Skeletal muscle satellite cell (primary cell): Measurements from ENCODE around the gene ETFB.

ENCODE experiments used
- H3K27me3 ChIP-seq: 2 replicates; pipeline ENCODE4 v1.7.0; 2013; ENCODE audit warnings: low read length; ENCODE audit not compliant: control insufficient read depth, insufficient read depth
- H3K36me3 ChIP-seq: 2 replicates; pipeline ENCODE4 v1.7.0; 2013; ENCODE audit warnings: mild to moderate bottlenecking, control low read depth, low read length; ENCODE audit not compliant: insufficient read depth
- H3K4me1 ChIP-seq: 2 replicates; pipeline ENCODE4 v1.7.0; 2013; ENCODE audit warnings: low read length; ENCODE audit not compliant: control insufficient read depth, insufficient read depth
- H3K4me2 ChIP-seq: 2 replicates; pipeline ENCODE4 v1.7.0; 2013; ENCODE audit warnings: mild to moderate bottlenecking, low read length
- H3K4me3 ChIP-seq: 2 replicates; pipeline ENCODE4 v1.7.0; 2013; ENCODE audit warnings: low read length
- H3K9ac ChIP-seq: 2 replicates; pipeline ENCODE4 v1.7.0; 2013; ENCODE audit warnings: mild to moderate bottlenecking, low read depth, low read length, moderate library complexity
- H3K9me3 ChIP-seq: replicated peaks from 2 replicates; pipeline ENCODE4 v1.7.0; 2013; ENCODE audit warnings: mild to moderate bottlenecking, control low read depth, low read length

ETFB gene

GRCh38 chr19:51330366-51330765 is 35.8 kb downstream of the ETFB start:
- no peak overlapping the region for H3K9ac ChIP-seq
- no peaks in the 10 kb centered on the region for H3K9me3 ChIP-seq
- no peak overlapping the region for H3K4me3 ChIP-seq
- no peak overlapping the region for H3K4me2 ChIP-seq
- no peaks in the 10 kb centered on the region for H3K4me1 ChIP-seq
- peaks cover 12% of the 10 kb centered on the region for H3K27me3 ChIP-seq
- H3K36me3 ChIP-seq, result no peaks in the 10 kb centered on the region

- peaks cover 12% of the 10 kb centered on the region for H3K27me3 ChIP-seq
Observed at GRCh38 chr19:51329411-51329810, 36.8 kb downstream of the ETFB start.

DNA sequence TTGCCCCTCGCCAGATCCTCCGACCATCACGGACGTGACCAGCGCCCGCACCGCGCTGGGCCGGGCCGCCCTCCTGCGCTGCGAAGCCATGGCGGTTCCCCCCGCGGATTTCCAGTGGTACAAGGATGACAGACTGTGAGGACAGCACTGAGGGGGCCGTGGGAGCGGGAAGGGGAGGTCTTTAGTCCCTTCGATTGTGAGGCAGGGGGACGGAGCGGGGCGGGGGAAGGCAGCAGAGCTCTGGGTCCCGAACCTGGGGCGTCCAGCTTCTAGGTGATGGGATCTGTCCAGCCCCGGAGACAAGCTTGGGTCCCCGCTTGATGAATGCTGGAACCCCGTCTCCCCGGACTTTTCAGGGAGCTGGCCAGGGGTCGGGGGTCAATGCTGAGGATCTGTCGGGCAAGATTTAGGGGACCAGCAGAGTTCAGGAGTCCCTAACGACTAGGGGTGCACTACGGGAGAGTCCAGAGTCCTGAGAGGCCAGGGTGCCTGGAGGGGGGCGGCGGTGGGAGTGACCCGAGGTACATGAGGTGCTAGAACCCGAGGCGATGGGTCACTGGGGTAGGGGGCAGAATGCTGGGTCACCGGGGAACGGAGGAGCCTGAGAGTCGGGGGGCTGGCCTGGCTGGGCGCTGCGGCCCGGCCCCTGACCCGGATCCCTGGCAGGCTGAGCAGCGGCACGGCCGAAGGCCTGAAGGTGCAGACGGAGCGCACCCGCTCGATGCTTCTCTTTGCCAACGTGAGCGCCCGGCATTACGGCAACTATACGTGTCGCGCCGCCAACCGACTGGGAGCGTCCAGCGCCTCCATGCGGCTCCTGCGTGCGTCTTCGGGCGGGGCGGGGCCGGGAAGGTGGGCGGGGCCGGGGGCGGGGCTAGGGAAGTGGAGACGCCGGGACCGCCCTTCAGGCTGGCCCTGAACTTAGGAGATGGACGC is 38.9 kb downstream of the ETFB start:
- Histone ChIP-seq H3K36me3 (no peaks in the 10 kb centered on the region), H3K9ac (no peak overlapping the region), H3K27me3 (peaks cover 12% of the 10 kb centered on the region), H3K4me1 (no peaks in the 10 kb centered on the region), H3K9me3 (no peaks in the 10 kb centered on the region), H3K4me2 (peak overlapping the region; percentile 60), H3K4me3 (peak overlapping the region; percentile 28)

More at GRCh38 chr19:51329411-51329810, 36.8 kb downstream of the ETFB start:
- no peaks in the 10 kb centered on the region for H3K9me3 ChIP-seq
- no peak overlapping the region for H3K4me2 ChIP-seq
- H3K4me3 ChIP-seq, result no peak overlapping the region
- no peak overlapping the region for H3K9ac ChIP-seq
- H3K4me1 ChIP-seq, result no peaks in the 10 kb centered on the region
- no peaks in the 10 kb centered on the region for H3K36me3 ChIP-seq

DNA sequence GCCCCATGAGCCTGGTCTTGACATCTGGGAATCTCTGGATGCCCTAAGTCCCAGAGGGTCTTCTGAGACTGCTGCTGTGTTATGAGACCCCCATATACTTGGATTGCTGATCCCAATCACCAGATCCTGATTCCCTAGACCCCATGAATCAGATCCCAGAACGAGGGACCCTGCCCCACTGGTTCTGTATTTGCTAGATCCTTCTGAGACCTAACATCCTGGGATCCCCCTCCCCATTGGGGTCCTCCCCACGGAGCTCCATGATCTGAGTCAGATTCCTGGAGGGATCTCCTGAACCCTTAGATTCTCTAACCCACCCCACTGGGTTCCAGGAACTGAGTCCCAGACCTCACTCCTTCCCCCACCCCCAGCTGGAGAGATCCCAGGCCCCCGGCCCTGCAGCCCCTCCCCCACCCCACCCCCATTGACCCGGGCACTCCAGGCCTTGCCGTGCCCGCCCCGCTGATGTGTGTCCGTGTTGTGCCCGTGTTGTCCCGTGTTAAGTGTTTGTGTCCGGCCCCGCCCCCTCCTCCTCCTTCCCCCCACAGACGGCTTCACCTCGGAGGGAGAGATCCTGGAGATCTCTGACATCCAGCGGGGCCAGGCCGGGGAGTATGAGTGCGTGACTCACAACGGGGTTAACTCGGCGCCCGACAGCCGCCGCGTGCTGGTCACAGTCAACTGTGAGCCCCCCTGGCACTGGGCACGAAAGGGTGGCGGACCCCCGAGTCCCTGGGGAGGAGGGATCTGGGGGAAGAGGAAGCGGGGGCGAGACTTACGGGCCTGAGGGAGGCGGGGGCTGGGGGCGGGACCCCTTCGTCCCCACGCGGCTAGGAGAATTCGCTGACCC is 39.7 kb downstream of the ETFB start:
- peaks cover 12% of the 10 kb centered on the region for H3K27me3 ChIP-seq
- H3K4me3 ChIP-seq, result no peak overlapping the region

GRCh38 chr19:51325161-51325976 is 40.8 kb downstream of the ETFB start:
- no peak overlapping the region for H3K4me3 ChIP-seq
- no peak overlapping the region for H3K4me2 ChIP-seq
- no peaks in the 10 kb centered on the region for H3K9me3 ChIP-seq
- no peaks in the 10 kb centered on the region for H3K4me1 ChIP-seq
- H3K27me3 ChIP-seq, result peaks cover 12% of the 10 kb centered on the region
- no peaks in the 10 kb centered on the region for H3K36me3 ChIP-seq
- no peak overlapping the region for H3K9ac ChIP-seq

More for the DNA sequence above, 39.7 kb downstream of the ETFB start:
- no peak overlapping the region for H3K4me2 ChIP-seq
- no peak overlapping the region for H3K9ac ChIP-seq
- no peaks in the 10 kb centered on the region for H3K4me1 ChIP-seq
- no peaks in the 10 kb centered on the region for H3K9me3 ChIP-seq
- H3K36me3 ChIP-seq, result no peaks in the 10 kb centered on the region

DNA sequence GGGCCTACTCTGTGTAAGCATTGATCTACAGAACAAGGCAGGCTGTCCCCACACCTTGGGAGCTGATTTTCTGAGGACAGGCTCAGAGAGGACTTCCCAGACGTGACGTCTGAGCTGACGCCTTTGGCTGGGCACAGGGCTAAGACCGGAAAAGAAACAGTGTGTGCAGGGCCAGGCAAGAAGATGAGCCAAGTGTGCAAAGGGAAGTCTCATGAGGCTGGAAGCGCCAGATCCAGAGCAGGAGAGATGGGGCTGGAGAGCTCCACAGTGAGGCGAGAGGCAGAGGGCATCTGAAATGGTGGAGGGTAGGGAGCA is 42.1 kb downstream of the ETFB start:
- H3K9me3 ChIP-seq, result no peaks in the 10 kb centered on the region
- H3K4me2 ChIP-seq, result no peak overlapping the region
- no peaks in the 10 kb centered on the region for H3K4me1 ChIP-seq
- no peak overlapping the region for H3K9ac ChIP-seq
- H3K4me3 ChIP-seq, result no peak overlapping the region
- H3K36me3 ChIP-seq, result no peaks in the 10 kb centered on the region
- H3K27me3 ChIP-seq, result peaks cover 12% of the 10 kb centered on the region

GRCh38 chr19:51323481-51324166 is 42.6 kb downstream of the ETFB start:
- Histone ChIP-seq H3K4me1 (no peaks in the 10 kb centered on the region), H3K27me3 (peaks cover 12% of the 10 kb centered on the region), H3K36me3 (no peaks in the 10 kb centered on the region), H3K9ac (no peak overlapping the region), H3K4me2 (no peak overlapping the region), H3K9me3 (no peaks in the 10 kb centered on the region), H3K4me3 (no peak overlapping the region)

- Histone ChIP-seq H3K27me3 (peaks cover 8% of the 10 kb centered on the region), H3K9ac (no peak overlapping the region), H3K4me2 (no peak overlapping the region), H3K4me1 (no peaks in the 10 kb centered on the region), H3K36me3 (no peaks in the 10 kb centered on the region), H3K9me3 (no peaks in the 10 kb centered on the region), H3K4me3 (no peak overlapping the region)
Observed at GRCh38 chr19:51321799-51322198, 44.4 kb downstream of the ETFB start.

GRCh38 chr19:51320280-51320657 is 45.9 kb downstream of the ETFB start:
- H3K9ac ChIP-seq, result no peak overlapping the region
- H3K4me3 ChIP-seq, result no peak overlapping the region
- H3K4me1 ChIP-seq, result no peaks in the 10 kb centered on the region
- H3K36me3 ChIP-seq, result no peaks in the 10 kb centered on the region
- no peaks in the 10 kb centered on the region for H3K9me3 ChIP-seq
- H3K4me2 ChIP-seq, result no peak overlapping the region
- H3K27me3 ChIP-seq, result no peaks in the 10 kb centered on the region

- Histone ChIP-seq H3K9me3 (no peaks in the 10 kb centered on the region), H3K9ac (no peak overlapping the region), H3K4me3 (no peak overlapping the region), H3K27me3 (no peaks in the 10 kb centered on the region), H3K4me1 (no peaks in the 10 kb centered on the region), H3K36me3 (no peaks in the 10 kb centered on the region), H3K4me2 (no peak overlapping the region)
Observed at GRCh38 chr19:51319649-51320279, 46.4 kb downstream of the ETFB start.
